Lung (tissue), 12 donors: ENCODE measurements around the gene PCDH9. TPM values are rescaled to one million over a fixed set of nuclear protein-coding genes. Genes with fewer than 3 reads are reported as not detected.

ENCODE experiments used
- ATAC-seq: fragments of 200-7000 bp; cut with Tn5 transposase; one replicate; pipeline ENCODE4 v1.9.1; 2020; ENCODE audit warnings: moderate number of reproducible peaks; ENCODE audit not compliant: insufficient read depth, low FRiP score
- DNase-seq, 3 donors: peaks; one replicate each; pipeline ENCODE4 v3.0.0-alpha.2; 2013 to 2017
- H3K27ac ChIP-seq, 2 donors: one replicate each; pipeline ENCODE4 v1.5.1; 2013; ENCODE audit warnings: mild to moderate bottlenecking in 2 of 2, moderate library complexity in 2 of 2, control low read depth in 1 of 2, inconsistent platforms in 1 of 2, low read depth in 1 of 2, low read length in 1 of 2
- H3K27me3 ChIP-seq, 3 donors: one replicate each; pipeline ENCODE4 v1.5.1; 2013; ENCODE audit warnings: low read length in 2 of 3; ENCODE audit not compliant: control insufficient read depth in 3 of 3, insufficient read depth in 3 of 3
- H3K36me3 ChIP-seq, 4 donors: one replicate each; pipeline ENCODE4 v1.5.1; 2013; ENCODE audit warnings: low read length in 4 of 4, mild to moderate bottlenecking in 1 of 4, moderate library complexity in 1 of 4; ENCODE audit not compliant: control insufficient read depth in 4 of 4, insufficient read depth in 4 of 4
- H3K4me1 ChIP-seq, 5 donors: one replicate each; pipeline ENCODE4 v1.5.1; 2013; ENCODE audit warnings: low read length in 5 of 5, mild to moderate bottlenecking in 2 of 5, moderate library complexity in 1 of 5; ENCODE audit not compliant: control insufficient read depth in 5 of 5, insufficient read depth in 5 of 5
- H3K4me3 ChIP-seq: one replicate; pipeline ENCODE4 v1.5.1; 2013; ENCODE audit warnings: mild to moderate bottlenecking, control low read depth, moderate library complexity
- H3K9ac ChIP-seq, 2 donors: one replicate each; pipeline ENCODE4 v1.5.1; 2013; ENCODE audit warnings: low read length in 2 of 2, control low read depth in 1 of 2; ENCODE audit not compliant: insufficient read depth in 1 of 2
- H3K9me3 ChIP-seq, 4 donors: one replicate each; pipeline ENCODE4 v1.5.1; 2013; ENCODE audit warnings: low read length in 3 of 4, mild to moderate bottlenecking in 1 of 4, moderate library complexity in 1 of 4; ENCODE audit not compliant: control insufficient read depth in 4 of 4, insufficient read depth in 3 of 4
- WGBS, 2 donors: extraction: QIAGEN DNeasy Blood & Tissue Kit; methylation state at CpG; one replicate each; pipeline ENCODE4 v1.1.7; 2013; 5-methylcytosine and 5-hydroxymethylcytosine counted together
- polyA plus RNA-seq, 2 donors: library from polyadenylated mRNA; stranded (reverse); fragments of 200-250 nt; gene quantifications; one replicate each; pipeline ENCODE4 v1.2.1, GENCODE V29; 2013
- total RNA-seq, 2 donors: library from RNA; depleted of rRNA in 1 of 2; stranded (reverse); fragments of >200 nt in 1 of 2; gene quantifications; one replicate each; pipeline ENCODE4 v1.2.1, GENCODE V29; 2014 to 2021
- TF ChIP-seq, protein P1 (sequence below): IDR thresholded peaks from 2 replicates; pipeline ENCODE4 v1.5.1; 2012; ENCODE audit warnings: mild to moderate bottlenecking; ENCODE audit errors: control extremely low read depth, extremely low read depth
- donor health status: control.
- donor health status: control.
- donor health status: Bipolar disorder and iron deficiency.
- donor health status: healthy.
- donor health status: DM: yes; HTN: yes; CAD: no.

Gene PCDH9
- total and polyA plus RNA-seq, 4 donors = 0.68 to 22.2 (median 4.1) TPM

- Histone ChIP-seq H3K36me3 (no peaks in the 10 kb centered on the region), H3K4me3 (no peak overlapping the region), H3K9me3 (peaks cover 0 to 7% (median 0%) of the 10 kb centered on the region in 4 donors), H3K27me3 (no peaks in the 10 kb centered on the region), H3K27ac (no peak overlapping the region), H3K9ac (no peak overlapping the region), H3K4me1 (no peaks in the 10 kb centered on the region)
- WGBS, 2 donors = 86 to 87% methylated on average over 24 of the region's 24 CpGs
- TF ChIP-seq, protein P1, sequence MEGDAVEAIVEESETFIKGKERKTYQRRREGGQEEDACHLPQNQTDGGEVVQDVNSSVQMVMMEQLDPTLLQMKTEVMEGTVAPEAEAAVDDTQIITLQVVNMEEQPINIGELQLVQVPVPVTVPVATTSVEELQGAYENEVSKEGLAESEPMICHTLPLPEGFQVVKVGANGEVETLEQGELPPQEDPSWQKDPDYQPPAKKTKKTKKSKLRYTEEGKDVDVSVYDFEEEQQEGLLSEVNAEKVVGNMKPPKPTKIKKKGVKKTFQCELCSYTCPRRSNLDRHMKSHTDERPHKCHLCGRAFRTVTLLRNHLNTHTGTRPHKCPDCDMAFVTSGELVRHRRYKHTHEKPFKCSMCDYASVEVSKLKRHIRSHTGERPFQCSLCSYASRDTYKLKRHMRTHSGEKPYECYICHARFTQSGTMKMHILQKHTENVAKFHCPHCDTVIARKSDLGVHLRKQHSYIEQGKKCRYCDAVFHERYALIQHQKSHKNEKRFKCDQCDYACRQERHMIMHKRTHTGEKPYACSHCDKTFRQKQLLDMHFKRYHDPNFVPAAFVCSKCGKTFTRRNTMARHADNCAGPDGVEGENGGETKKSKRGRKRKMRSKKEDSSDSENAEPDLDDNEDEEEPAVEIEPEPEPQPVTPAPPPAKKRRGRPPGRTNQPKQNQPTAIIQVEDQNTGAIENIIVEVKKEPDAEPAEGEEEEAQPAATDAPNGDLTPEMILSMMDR = no peak
- ATAC-seq = no peak
- no peak for DNase-seq
Observed at GRCh38 chr13:67155898-67156722, 74.0 kb downstream of the PCDH9 start.

DNA sequence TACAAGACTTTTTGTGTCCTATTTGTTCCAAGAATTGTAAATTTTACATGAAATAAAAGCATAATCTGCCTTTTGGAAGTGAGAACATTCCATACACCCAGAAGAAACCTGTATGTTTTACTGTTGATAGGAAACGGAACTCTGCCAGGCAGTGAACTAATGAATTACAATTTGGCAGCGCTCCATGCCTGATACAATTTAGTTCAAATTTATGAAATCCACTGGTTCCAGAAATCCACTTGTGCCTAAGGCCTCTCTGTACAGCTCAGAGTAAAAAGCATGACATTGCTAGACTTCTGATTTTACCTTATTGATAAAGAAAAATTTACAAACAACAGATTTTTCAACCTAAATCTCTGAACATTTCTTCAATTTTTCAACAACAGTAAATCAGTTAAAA is 78.1 kb downstream of the PCDH9 start:
- DNase-seq = no peak
- WGBS, 2 donors = 90 to 93% methylated on average over 2 of the region's 2 CpGs
- Histone ChIP-seq H3K4me1 (peaks cover 0 to 9% (median 6%) of the 10 kb centered on the region in 5 donors), H3K4me3 (no peak overlapping the region), H3K9me3 (peaks cover 0 to 7% (median 0%) of the 10 kb centered on the region in 4 donors), H3K27ac (no peak overlapping the region), H3K27me3 (no peaks in the 10 kb centered on the region), H3K9ac (no peak overlapping the region), H3K36me3 (no peaks in the 10 kb centered on the region)
- no peak for ATAC-seq
- TF ChIP-seq, protein P1 = no peak

DNA sequence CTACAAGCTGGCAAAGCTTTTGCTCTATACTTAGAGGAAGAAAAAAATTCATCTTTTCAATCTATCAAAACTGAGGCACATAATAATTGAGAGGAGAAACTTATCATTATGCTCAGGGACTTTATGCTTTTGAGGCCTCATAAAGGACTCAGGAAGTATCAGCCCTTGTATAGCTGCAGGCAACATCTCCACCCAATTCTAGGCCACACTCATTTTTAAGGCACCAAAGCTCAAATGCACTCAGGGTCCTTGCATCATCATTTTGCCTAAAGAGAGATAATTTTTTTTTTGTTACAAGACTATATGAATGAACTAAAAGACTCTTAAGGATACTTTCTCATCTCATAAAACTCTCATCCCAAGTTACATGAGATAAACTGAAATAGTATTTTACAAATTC is 78.5 kb downstream of the PCDH9 start:
- Histone ChIP-seq H3K9ac (no peak overlapping the region), H3K4me3 (no peak overlapping the region), H3K4me1 (peaks cover 0 to 13% (median 6%) of the 10 kb centered on the region in 5 donors), H3K36me3 (no peaks in the 10 kb centered on the region), H3K27ac (no peak overlapping the region), H3K9me3 (peaks cover 0 to 7% (median 0%) of the 10 kb centered on the region in 4 donors), H3K27me3 (no peaks in the 10 kb centered on the region)
- DNase-seq (no peak), ATAC-seq (no peak)
- TF ChIP-seq, protein P1 = no peak
